ENCODE data around the gene POLRMT.

- TF ChIP-seq CTCF (conservative IDR thresholded peaks at IDR 0.05; ENCODE audit: low read depth, low read length) (no peak), EZH2 (IDR thresholded peaks at IDR 0.05; ENCODE audit: borderline replicate concordance, low read depth, low read length, poor library complexity, severe bottlenecking) (no peak)
Measured at GRCh38 chr19:662207-662961, 29.0 kb upstream of the POLRMT start.
